Measurements from ENCODE around the gene NKX1-2. TPM values are rescaled to one million over a fixed set of nuclear protein-coding genes. Genes with fewer than 3 reads are reported as not detected.

NKX1-2 gene
- total RNA-seq, 1 experiment from 2014 or later, result 57.7 TPM

- TF ChIP-seq ZBTB43 (CRISPR knock-in tag; IDR thresholded peaks at IDR 0.05), result peak; percentile 80; the same call in 1 of the 2 replicates
- peak; percentile 84 for TF ChIP-seq SP1 (CRISPR knock-in tag; conservative IDR thresholded peaks at IDR 0.05)
- TF ChIP-seq MYBL2 (CRISPR knock-in tag; IDR thresholded peaks at IDR 0.05), result peak; percentile 75; the same call in 1 of the 2 replicates
- TF ChIP-seq ATF3 (CRISPR knock-in tag; conservative IDR thresholded peaks at IDR 0.05), result no peak
- TF ChIP-seq ZNF423 (CRISPR knock-in tag; IDR thresholded peaks at IDR 0.05), result peak; percentile 98
- TF ChIP-seq ZNF219 (CRISPR knock-in tag; IDR thresholded peaks at IDR 0.05; ENCODE audit: borderline replicate concordance), result peak; percentile 87; the same call in 1 of the 2 replicates
Observed at GRCh38 chr10:124469956-124470484, 20.2 kb upstream of the NKX1-2 start (continued).

GRCh38 chr10:124468624-124469023 lies 18.8 kb upstream of the NKX1-2 start:
- H3K27ac Mint-ChIP-seq, result no peak overlapping the region
- H3K4me1 Mint-ChIP-seq, result peaks cover 67% of the 10 kb centered on the region
- ATAC-seq (no peak), DNase-seq (ENCODE audit: low spot score) (no peak)
- ChIA-PET CTCF (interaction anchor here (0.9 kb wide), 1 partner anchor 62 kb away, joined by 3 read pairs; no protein-coding TSS in a partner anchor), POLR2A (no interaction called here)
- H3K9me3 Mint-ChIP-seq, result no peaks in the 10 kb centered on the region
- no peaks in the 10 kb centered on the region for H3K36me3 Mint-ChIP-seq
- H3K4me3 Mint-ChIP-seq, result no peak overlapping the region
- H3K27me3 Mint-ChIP-seq (ENCODE audit: low read depth), result no peaks in the 10 kb centered on the region
- TF ChIP-seq NR2C2 (CRISPR knock-in tag; IDR thresholded peaks at IDR 0.05) (no peak), ZNF232 (CRISPR knock-in tag; IDR thresholded peaks at IDR 0.05) (no peak), RELA (CRISPR knock-in tag; IDR thresholded peaks at IDR 0.05; ENCODE audit: borderline replicate concordance) (no peak), CREB1 (CRISPR knock-in tag; IDR thresholded peaks at IDR 0.05) (no peak), NR3C1 (CRISPR knock-in tag; conservative IDR thresholded peaks at IDR 0.05; ENCODE audit: low read depth) (no peak), ZMAT4 (CRISPR knock-in tag; IDR thresholded peaks at IDR 0.05) (no peak), ZNF121 (CRISPR knock-in tag; IDR thresholded peaks at IDR 0.05) (no peak), ETV6 (CRISPR knock-in tag; IDR thresholded peaks at IDR 0.05) (no peak), FOXP1 (CRISPR knock-in tag; IDR thresholded peaks at IDR 0.05; ENCODE audit: borderline replicate concordance) (no peak), ATF6 (CRISPR knock-in tag; IDR thresholded peaks at IDR 0.05) (no peak), KAT7 (CRISPR knock-in tag; IDR thresholded peaks at IDR 0.05; ENCODE audit: borderline replicate concordance) (no peak), ZNF532 (CRISPR knock-in tag; IDR thresholded peaks at IDR 0.05; ENCODE audit: borderline replicate concordance) (no peak), NR1H2 (CRISPR knock-in tag; IDR thresholded peaks at IDR 0.05) (no peak), TCF7 (CRISPR knock-in tag; IDR thresholded peaks at IDR 0.05; ENCODE audit: low read depth) (no peak)
